GM04504 (cell line): ENCODE results near the gene GMPR2.
"Not testable (repeated sequence)": the region's sequence is repeated elsewhere in the genome, so short reads cannot be mapped to it uniquely, and the experiment has no call there.

Experiments
- DNase-seq: peaks from one replicate; pipeline ENCODE4 v3.0.0-alpha.2; 2012; ENCODE audit warnings: low read depth

The GMPR2 gene

GRCh38 chr14:24231263-24232120 lies 1.2 kb upstream of the GMPR2 start:
- no peak for DNase-seq

GRCh38 chr14:24232121-24232644 lies 546 bp upstream of the GMPR2 start, which contains the start of gene NEDD8:
TSS of gene NEDD8 (minus strand) at chr14:24232367. CDS start at chr14:24232267, 100 bp downstream.
- peak; percentile 96 for DNase-seq

- no peak for DNase-seq
These were observed 773 bp downstream of the GMPR2 start for GRCh38 chr14:24233538-24233866.

GRCh38 chr14:24234095-24235005 lies 1.6 kb downstream of the GMPR2 start:
- no peak for DNase-seq

GRCh38 chr14:24235804-24236688 lies 3.3 kb downstream of the GMPR2 start:
- DNase-seq: no peak

- DNase-seq: no peak
These were observed 4.1 kb downstream of the GMPR2 start for GRCh38 chr14:24236689-24237462.

- no peak for DNase-seq
These were observed 4.8 kb downstream of the GMPR2 start for GRCh38 chr14:24237463-24237955.

- DNase-seq: no peak
These were observed 5.4 kb downstream of the GMPR2 start for GRCh38 chr14:24238123-24238522.

- no peak for DNase-seq
These were observed 5.9 kb downstream of the GMPR2 start for GRCh38 chr14:24238527-24239037.

GRCh38 chr14:24240110-24240918 lies 7.6 kb downstream of the GMPR2 start:
- no peak for DNase-seq

- peak; percentile 87 for DNase-seq
These were observed 9.2 kb downstream of the GMPR2 start for GRCh38 chr14:24241829-24242443.

- DNase-seq: no peak
These were observed 10.7 kb downstream of the GMPR2 start for GRCh38 chr14:24243336-24243836.

GRCh38 chr14:24245350-24245749 lies 12.6 kb downstream of the GMPR2 start:
- DNase-seq: not testable (repeated sequence)

- DNase-seq: no peak
These were observed 14.1 kb downstream of the GMPR2 start for GRCh38 chr14:24246765-24247212.

GRCh38 chr14:24247422-24247821 lies 14.7 kb downstream of the GMPR2 start:
- no peak for DNase-seq

- no peak for DNase-seq
These were observed 16.7 kb downstream of the GMPR2 start for GRCh38 chr14:24249230-24250021.

GRCh38 chr14:24250354-24250753 lies 17.6 kb downstream of the GMPR2 start:
- no peak for DNase-seq

- no peak for DNase-seq
These were observed 19.2 kb downstream of the GMPR2 start for GRCh38 chr14:24251880-24252288.
